ENCODE data around the gene AHNAK. TPM values are rescaled to one million over a fixed set of nuclear protein-coding genes. Genes with fewer than 3 reads are reported as not detected.

The AHNAK gene
- total and polyA plus RNA-seq, 2 of the 8 experiments (the other 6 are each of a cell fraction or from before 2014, with no cell fraction given), result 2.0 to 5.8 TPM

DNA sequence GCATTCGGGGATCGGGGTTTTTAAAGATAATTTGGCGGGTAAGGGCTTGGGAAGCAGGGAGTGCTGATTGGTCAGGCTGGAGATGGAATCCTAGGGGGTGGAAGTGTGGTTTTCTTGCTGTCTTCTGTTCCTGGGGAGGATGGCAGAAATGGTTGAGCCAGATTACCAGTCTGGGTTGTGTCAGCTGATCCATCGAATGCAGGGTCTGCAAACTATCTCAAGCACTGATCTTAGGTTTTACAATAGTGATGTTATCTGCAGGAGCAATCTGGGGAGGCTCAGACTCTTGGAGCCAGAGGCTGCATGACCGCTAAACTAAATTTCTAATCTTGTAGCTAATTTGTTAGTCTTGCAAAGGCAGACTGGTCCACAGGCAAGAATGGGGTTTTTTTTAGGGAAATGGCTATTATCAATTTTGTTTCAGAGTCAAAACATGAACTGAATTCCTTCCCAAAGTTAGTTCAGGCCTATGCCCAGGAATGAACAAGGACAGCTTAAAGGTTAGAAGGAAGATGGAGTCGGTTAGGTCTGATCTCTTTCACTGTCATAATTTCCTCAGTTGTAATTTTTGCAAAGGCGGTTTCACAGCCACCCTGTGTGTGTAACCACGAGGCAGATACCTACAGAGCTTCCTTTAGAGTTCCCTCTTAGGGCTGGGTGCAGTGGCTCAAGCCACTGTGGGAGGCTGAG lies 117.6 kb downstream of the AHNAK start:
- H3K4ac ChIP-seq (replicated peaks; ENCODE audit: insufficient read length, low read depth, low read length), result no peak overlapping the region
- H3K36me3 ChIP-seq (ENCODE audit: control insufficient read depth in 2 of 4, insufficient read depth in 4 of 4, low read length in 3 of 4), result no peaks in the 10 kb centered on the region
- H2AFZ ChIP-seq (ENCODE audit: low read length), result no peak overlapping the region
- H3K79me2 ChIP-seq (ENCODE audit: control insufficient read depth in 1 of 2, insufficient read depth in 2 of 2, low read length in 2 of 2), result no peaks in the 10 kb centered on the region
- no peak overlapping the region for H4K5ac ChIP-seq (ENCODE audit: insufficient read length, low read depth, low read length)
- H3K18ac ChIP-seq (ENCODE audit: extremely low read depth, low read length), result no peak overlapping the region
- H2BK12ac ChIP-seq (ENCODE audit: low read depth, low read length), result no peak overlapping the region
- no peak overlapping the region for H3K4me2 ChIP-seq (ENCODE audit: insufficient read depth in 1 of 2, low read depth in 2 of 2, low read length in 2 of 2)
- no peak overlapping the region for H3K56ac ChIP-seq (replicated peaks; ENCODE audit: insufficient read length, low read depth, low read length)
- no peak overlapping the region for H2BK20ac ChIP-seq (ENCODE audit: low read length)
- DNase-seq (ENCODE audit: low read depth in 1 of 2, low spot score in 2 of 2) (no peak), FAIRE-seq (no peak)
- H3K14ac ChIP-seq (ENCODE audit: insufficient read length), result no peak overlapping the region
- no peak overlapping the region for H2BK5ac ChIP-seq (ENCODE audit: low read depth, low read length)
- 92% methylated on average over 8 of the region's 8 CpGs; no CpG with 5 or more reads in 1 of the 2 experiments for WGBS, 2 experiments (ENCODE audit: extremely low coverage in 1 of 2, insufficient coverage in 1 of 2, insufficient read length in 1 of 2, insufficient replicate concordance in 2 of 2, low coverage in 1 of 2, low lambda C conversion rate in 2 of 2, missing lambda C conversion rate in 1 of 2)
- 0 out of 7 replicates have a peak, but pooled peaks cover 0 to 2% (median 0%) of the 10 kb centered on the region in 4 experiments for H3K4me1 ChIP-seq (replicated peaks in 1 of 4; ENCODE audit: control insufficient read depth in 3 of 4, insufficient read depth in 4 of 4, low read length in 3 of 4)
- no peak overlapping the region for H2BK15ac ChIP-seq (ENCODE audit: low read length)
- H2BK120ac ChIP-seq (replicated peaks; ENCODE audit: low read depth, low read length), result no peak overlapping the region
- H3K27ac ChIP-seq (ENCODE audit: low read depth, low read length), result no peak overlapping the region
- H3K79me1 ChIP-seq (ENCODE audit: low read depth, low read length), result no peaks in the 10 kb centered on the region
- TF ChIP-seq KDM4A (IDR thresholded peaks at IDR 0.05; ENCODE audit: low read depth, low read length, severe bottlenecking), result no peak
- TF ChIP-seq EGR1 (IDR thresholded peaks at IDR 0.05; ENCODE audit: borderline replicate concordance, low read depth, low read length), result no peak
- TF ChIP-seq NANOG (IDR thresholded peaks at IDR 0.05; ENCODE audit: insufficient read depth, low read depth, low read length, poor library complexity, severe bottlenecking), result no peak
- TF ChIP-seq NRF1 (IDR thresholded peaks at IDR 0.05; ENCODE audit: low read depth, low read length), result no peak
- TF ChIP-seq BRCA1 (IDR thresholded peaks at IDR 0.05; ENCODE audit: low read depth, low read length), result no peak
- TF ChIP-seq KDM1A (IDR thresholded peaks at IDR 0.05; ENCODE audit: borderline replicate concordance, low read length), result no peak
- no peak for TF ChIP-seq BCL11A (IDR thresholded peaks at IDR 0.05; ENCODE audit: low read depth in 2 of 2, low read length in 2 of 2)
- no peak for TF ChIP-seq GTF2F1 (IDR thresholded peaks at IDR 0.05; ENCODE audit: borderline replicate concordance, low read depth, low read length)
- no peak for TF ChIP-seq CREB1 (IDR thresholded peaks at IDR 0.05)
- TF ChIP-seq SP1 (IDR thresholded peaks at IDR 0.05; ENCODE audit: low read depth, low read length), result no peak
- no peak for TF ChIP-seq SRF (IDR thresholded peaks at IDR 0.05; ENCODE audit: low read depth, low read length)
- no peaks in the 10 kb centered on the region for H3K23me2 ChIP-seq (ENCODE audit: low read depth, low read length)
- H4K8ac ChIP-seq (ENCODE audit: extremely low read depth, insufficient read depth, low read length), result no peak overlapping the region
- H4K91ac ChIP-seq (replicated peaks; ENCODE audit: insufficient read length, low read length), result no peak overlapping the region
- CTCF ChIA-PET (ENCODE audit: partially characterized antibody), result interaction anchor here (0.6 to 9.8 kb wide), 10 partner anchors 16 to 149 kb away, joined by 3 to 165 read pairs (median 3); no protein-coding TSS in a partner anchor
- H3K9me3 ChIP-seq (ENCODE audit: insufficient read depth in 2 of 2, low read depth in 1 of 2, low read length in 1 of 2), result no peaks in the 10 kb centered on the region
- H3K9ac ChIP-seq (replicated peaks in 1 of 4; ENCODE audit: extremely low read depth in 1 of 4, low read depth in 3 of 4, low read length in 3 of 4), result no peak overlapping the region
- H3K27me3 ChIP-seq (replicated peaks in 1 of 4; ENCODE audit: control insufficient read depth in 3 of 4, extremely low read depth in 1 of 4, insufficient read depth in 3 of 4, low read length in 3 of 4), result peaks cover 0 to 6% (median 3%) of the 10 kb centered on the region in 4 experiments; a peak in 2 of 7 replicates
- no peak overlapping the region for H3K23ac ChIP-seq (ENCODE audit: insufficient read length)
- POLR2A ChIA-PET (ENCODE audit: partially characterized antibody), result interaction anchor here (0.6 to 1.1 kb wide), 3 partner anchors 9 to 145 kb away, joined by 3 read pairs; partner anchors contain the start of gene EEF1G
- no peak overlapping the region for H2AK5ac ChIP-seq (ENCODE audit: low read depth, low read length)
- H4K20me1 ChIP-seq (replicated peaks in 1 of 2; ENCODE audit: control insufficient read depth in 1 of 2, insufficient read depth in 2 of 2, low read length in 2 of 2), result no peaks in the 10 kb centered on the region
- H3K4me3 ChIP-seq (ENCODE audit: extremely low read depth in 1 of 4, insufficient read depth in 2 of 4, low read depth in 3 of 4, low read length in 4 of 4), result no peak overlapping the region
